ENCODE results near the gene LTV1. TPM values are rescaled to one million over a fixed set of nuclear protein-coding genes. Genes with fewer than 3 reads are reported as not detected.

LTV1 gene
- total and polyA plus RNA-seq, 9 of the 15 experiments (the other 6 are each of a cell fraction or from before 2014, with no cell fraction given): 57.9 to 162 (median 119) TPM

DNA sequence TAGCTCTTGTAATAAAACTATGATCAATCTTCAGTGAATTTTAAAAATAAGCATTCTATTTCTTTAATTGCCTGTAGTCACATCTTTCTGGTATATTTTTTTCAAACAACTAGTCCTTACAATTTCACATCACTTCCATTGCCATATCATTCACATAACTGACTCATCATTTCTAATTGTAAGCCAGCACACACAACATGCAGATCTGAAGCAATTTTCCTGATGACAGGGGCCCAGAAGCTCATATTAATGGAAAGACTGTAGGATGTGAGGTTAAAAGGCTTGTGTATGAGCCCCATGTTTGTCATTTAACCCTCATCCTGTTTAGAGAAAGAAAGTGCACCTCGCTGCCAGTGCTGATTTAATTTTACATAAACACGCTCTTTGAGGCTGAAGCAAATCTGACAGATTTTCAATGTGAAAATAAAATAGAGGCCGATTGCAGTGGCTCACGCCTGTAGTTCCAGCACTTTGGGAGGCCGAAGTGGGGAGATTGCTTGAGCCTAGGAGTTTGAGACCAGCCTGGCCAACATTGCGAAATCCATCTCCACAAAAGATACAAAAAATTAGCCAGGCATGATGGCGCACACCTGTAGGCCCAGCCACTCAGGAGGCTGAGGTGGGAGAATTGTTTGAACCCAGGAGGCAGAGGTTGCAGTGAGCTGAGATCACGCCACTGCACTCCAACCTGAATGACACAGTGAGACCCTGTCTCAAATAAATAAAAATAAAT is 40.1 kb upstream of the LTV1 start:
- no TSS peak for BruUV-seq (replicated peaks)
- Histone ChIP-seq H3K9me3 (replicated peaks; ENCODE audit: control insufficient read depth, insufficient read depth, low read depth, low read length) (no peaks in the 10 kb centered on the region), H3K27ac (ENCODE audit: extremely low read depth, low read depth, low read length) (no peak overlapping the region), H3K36me3 (ENCODE audit: control insufficient read depth, insufficient read depth, low read length) (no peaks in the 10 kb centered on the region; the same call in 2 of the 3 replicates), H4K20me1 (replicated peaks; ENCODE audit: control insufficient read depth, insufficient read depth, low read length) (no peaks in the 10 kb centered on the region), H3K79me2 (ENCODE audit: control insufficient read depth, insufficient read depth, low read length) (no peaks in the 10 kb centered on the region), H3K4me3 (no peak overlapping the region), H3K9me1 (ENCODE audit: control insufficient read depth, insufficient read depth, low read length) (no peaks in the 10 kb centered on the region), H3K4me2 (ENCODE audit: insufficient read depth, low read length) (no peak overlapping the region), H3K27me3 (ENCODE audit: control insufficient read depth in 2 of 2, insufficient read depth in 2 of 2, low read length in 2 of 2) (no peaks in the 10 kb centered on the region), H3K4me1 (replicated peaks in 1 of 2; ENCODE audit: control insufficient read depth in 2 of 2, insufficient read depth in 2 of 2, low read length in 2 of 2) (peaks cover 32 to 41% of the 10 kb centered on the region in 2 experiments), H2AFZ (ENCODE audit: low read depth, low read length) (no peak overlapping the region), H3K9ac (ENCODE audit: insufficient read depth in 1 of 2, low read depth in 2 of 2, low read length in 2 of 2) (no peak overlapping the region)
- DNase-seq (ENCODE audit: extremely low read depth in 1 of 4, low spot score in 3 of 4): no peak
- in situ Hi-C loops (cut with MboI) (no loop called here), intact Hi-C loops (cut with micrococcal nuclease) (no loop called here)
- POLR2A ChIA-PET: no interaction called here
- ATAC-seq: no peak
- FAIRE-seq: no peak
- 93% methylated on average over 8 of the region's 8 CpGs for WGBS (ENCODE audit: insufficient coverage, low coverage, missing lambda C conversion rate)
- CTCF ChIA-PET (ENCODE audit: low intra/inter-chr PET ratio): no interaction called here
- peak; percentile 93 for TF ChIP-seq CEBPB (tag; IDR thresholded peaks at IDR 0.05)
- TF ChIP-seq MAFK (IDR thresholded peaks at IDR 0.05; ENCODE audit: low read length): no peak
- TF ChIP-seq, protein P1, sequence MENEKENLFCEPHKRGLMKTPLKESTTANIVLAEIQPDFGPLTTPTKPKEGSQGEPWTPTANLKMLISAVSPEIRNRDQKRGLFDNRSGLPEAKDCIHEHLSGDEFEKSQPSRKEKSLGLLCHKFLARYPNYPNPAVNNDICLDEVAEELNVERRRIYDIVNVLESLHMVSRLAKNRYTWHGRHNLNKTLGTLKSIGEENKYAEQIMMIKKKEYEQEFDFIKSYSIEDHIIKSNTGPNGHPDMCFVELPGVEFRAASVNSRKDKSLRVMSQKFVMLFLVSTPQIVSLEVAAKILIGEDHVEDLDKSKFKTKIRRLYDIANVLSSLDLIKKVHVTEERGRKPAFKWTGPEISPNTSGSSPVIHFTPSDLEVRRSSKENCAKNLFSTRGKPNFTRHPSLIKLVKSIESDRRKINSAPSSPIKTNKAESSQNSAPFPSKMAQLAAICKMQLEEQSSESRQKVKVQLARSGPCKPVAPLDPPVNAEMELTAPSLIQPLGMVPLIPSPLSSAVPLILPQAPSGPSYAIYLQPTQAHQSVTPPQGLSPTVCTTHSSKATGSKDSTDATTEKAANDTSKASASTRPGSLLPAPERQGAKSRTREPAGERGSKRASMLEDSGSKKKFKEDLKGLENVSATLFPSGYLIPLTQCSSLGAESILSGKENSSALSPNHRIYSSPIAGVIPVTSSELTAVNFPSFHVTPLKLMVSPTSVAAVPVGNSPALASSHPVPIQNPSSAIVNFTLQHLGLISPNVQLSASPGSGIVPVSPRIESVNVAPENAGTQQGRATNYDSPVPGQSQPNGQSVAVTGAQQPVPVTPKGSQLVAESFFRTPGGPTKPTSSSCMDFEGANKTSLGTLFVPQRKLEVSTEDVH (IDR thresholded peaks at IDR 0.05; ENCODE audit: low read depth, partially characterized antibody): no peak
- TF ChIP-seq, protein P2, sequence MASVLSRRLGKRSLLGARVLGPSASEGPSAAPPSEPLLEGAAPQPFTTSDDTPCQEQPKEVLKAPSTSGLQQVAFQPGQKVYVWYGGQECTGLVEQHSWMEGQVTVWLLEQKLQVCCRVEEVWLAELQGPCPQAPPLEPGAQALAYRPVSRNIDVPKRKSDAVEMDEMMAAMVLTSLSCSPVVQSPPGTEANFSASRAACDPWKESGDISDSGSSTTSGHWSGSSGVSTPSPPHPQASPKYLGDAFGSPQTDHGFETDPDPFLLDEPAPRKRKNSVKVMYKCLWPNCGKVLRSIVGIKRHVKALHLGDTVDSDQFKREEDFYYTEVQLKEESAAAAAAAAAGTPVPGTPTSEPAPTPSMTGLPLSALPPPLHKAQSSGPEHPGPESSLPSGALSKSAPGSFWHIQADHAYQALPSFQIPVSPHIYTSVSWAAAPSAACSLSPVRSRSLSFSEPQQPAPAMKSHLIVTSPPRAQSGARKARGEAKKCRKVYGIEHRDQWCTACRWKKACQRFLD (CRISPR knock-in tag; IDR thresholded peaks at IDR 0.05): peak; percentile 46; the same call in 1 of the 2 replicates
- peak; percentile 84 for TF ChIP-seq ZNF316 (IDR thresholded peaks at IDR 0.05)
- no peak for TF ChIP-seq XRCC5 (IDR thresholded peaks at IDR 0.05; ENCODE audit: low read depth, low read length)
- no peak for TF ChIP-seq HSF4 (CRISPR knock-in tag; IDR thresholded peaks at IDR 0.05; ENCODE audit: borderline replicate concordance)
- TF ChIP-seq, protein P3, sequence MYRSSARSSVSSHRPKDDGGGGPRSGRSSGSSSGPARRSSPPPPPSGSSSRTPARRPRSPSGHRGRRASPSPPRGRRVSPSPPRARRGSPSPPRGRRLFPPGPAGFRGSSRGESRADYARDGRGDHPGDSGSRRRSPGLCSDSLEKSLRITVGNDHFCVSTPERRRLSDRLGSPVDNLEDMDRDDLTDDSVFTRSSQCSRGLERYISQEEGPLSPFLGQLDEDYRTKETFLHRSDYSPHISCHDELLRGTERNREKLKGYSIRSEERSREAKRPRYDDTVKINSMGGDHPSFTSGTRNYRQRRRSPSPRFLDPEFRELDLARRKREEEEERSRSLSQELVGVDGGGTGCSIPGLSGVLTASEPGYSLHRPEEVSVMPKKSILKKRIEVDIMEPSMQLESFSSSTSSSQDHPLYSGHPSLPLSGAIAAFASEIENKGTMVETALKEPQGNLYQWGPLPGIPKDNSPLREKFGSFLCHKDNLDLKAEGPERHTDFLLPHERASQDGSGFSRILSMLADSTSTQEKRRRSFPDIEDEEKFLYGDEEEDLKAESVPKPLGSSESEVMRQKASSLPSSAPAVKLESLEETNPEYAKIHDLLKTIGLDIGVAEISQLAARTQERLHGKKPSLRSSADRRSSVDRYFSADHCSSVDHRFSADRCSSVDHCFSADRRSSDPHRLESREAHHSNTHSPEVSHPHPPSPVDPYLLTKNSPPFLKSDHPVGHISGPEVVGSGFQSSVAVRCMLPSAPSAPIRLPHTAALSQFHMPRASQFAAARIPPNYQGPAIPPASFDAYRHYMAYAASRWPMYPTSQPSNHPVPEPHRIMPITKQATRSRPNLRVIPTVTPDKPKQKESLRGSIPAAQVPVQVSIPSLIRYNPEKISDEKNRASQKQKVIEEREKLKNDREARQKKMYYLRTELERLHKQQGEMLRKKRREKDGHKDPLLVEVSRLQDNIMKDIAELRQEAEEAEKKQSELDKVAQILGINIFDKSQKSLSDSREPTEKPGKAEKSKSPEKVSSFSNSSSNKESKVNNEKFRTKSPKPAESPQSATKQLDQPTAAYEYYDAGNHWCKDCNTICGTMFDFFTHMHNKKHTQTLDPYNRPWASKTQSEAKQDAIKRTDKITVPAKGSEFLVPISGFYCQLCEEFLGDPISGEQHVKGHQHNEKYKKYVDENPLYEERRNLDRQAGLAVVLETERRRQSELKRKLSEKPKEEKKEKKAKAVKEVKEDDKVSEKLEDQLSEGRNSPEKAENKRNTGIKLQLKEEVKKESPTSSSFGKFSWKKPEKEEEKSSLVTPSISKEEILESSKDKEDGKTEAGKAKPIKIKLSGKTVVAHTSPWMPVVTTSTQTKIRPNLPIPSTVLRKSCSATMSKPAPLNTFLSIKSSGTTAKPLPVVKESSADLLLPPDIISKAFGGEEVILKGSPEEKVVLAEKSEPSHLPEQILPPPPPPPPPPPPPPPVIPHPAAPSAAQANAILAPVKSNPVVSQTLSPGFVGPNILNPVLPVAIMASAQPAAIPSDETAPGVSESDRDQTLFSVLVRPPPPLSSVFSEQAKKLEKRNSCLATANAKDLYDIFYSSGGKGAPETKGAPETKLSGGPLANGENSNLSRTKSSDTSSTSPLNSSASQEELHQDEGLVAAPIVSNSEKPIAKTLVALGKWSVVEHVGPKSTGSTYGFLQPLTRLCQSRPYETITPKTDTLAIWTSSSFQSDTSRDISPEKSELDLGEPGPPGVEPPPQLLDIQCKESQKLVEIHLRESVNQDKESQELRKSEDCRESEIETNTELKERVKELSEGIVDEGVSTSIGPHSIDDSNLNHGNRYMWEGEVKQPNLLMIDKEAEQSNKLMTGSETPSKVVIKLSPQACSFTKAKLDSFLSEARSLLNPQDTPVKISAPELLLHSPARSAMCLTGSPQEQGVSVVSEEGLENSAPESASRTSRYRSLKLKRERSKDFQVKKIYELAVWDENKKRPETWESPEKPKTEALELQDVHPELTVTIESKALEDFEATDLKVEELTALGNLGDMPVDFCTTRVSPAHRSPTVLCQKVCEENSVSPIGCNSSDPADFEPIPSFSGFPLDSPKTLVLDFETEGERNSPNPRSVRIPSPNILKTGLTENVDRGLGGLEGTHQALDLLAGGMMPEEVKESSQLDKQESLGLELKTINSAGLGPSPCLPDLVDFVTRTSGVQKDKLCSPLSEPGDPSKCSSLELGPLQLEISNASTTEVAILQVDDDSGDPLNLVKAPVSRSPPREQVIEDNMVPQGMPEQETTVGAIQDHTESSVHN (IDR thresholded peaks at IDR 0.05; ENCODE audit: borderline replicate concordance in 1 of 2, low read depth in 1 of 2): no peak
